ENCODE results near the gene SGPL1. TPM values are rescaled to one million over a fixed set of nuclear protein-coding genes. Genes with fewer than 3 reads are reported as not detected.

SGPL1 gene
- total RNA-seq, 2 experiments from 2014 or later = 14.8 to 17.2 TPM

DNA sequence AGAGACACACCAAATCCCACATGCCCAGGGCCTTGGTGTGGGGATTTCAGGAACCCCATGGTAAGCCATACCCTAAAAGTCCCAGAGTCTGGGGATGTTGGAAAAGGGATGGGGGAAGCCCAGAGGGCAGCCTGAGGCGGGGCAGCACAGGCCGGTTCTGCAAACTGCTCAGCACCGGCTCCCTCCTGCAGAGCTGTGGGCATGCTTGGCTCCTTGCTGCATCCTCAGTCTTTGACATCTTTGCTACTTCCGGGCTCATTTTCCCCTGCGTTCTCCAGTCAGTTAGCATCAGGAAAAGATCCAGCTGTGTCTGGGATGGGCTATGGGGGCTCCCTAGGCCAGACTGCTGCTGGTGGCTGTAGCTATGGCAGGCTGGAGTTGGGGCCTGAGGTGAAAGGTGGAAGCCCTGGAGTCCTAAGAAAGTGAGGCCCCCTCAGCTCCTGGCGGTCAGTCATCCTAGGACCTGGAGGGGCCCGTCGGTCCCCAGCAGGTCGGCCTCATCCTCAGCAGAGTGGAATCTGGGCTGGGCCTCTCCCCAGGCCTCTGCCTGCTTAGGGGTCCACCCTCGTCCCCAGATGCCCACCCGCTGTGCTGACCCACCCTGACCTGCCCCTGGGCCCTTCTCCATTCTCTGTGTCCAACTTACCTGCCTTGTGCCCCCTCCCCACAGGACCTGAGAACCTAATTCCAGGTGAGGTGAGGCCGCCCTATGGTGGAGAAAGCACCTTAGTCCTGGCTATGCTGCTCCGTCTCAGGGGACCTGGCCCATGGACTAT lies 39.9 kb upstream of the SGPL1 start:
- H3K27ac Mint-ChIP-seq = no peak overlapping the region
- no peaks in the 10 kb centered on the region for H3K4me1 Mint-ChIP-seq (ENCODE audit: low read depth)
- H3K4me3 Mint-ChIP-seq = no peak overlapping the region
- no peaks in the 10 kb centered on the region for H3K9me3 Mint-ChIP-seq
- intact Hi-C loops (cut with micrococcal nuclease) = no loop called here
- H3K27me3 Mint-ChIP-seq (ENCODE audit: low read depth) = no peaks in the 10 kb centered on the region
- no peaks in the 10 kb centered on the region for H3K36me3 Mint-ChIP-seq (ENCODE audit: low read depth)
- DNase-seq = no peak
- CTCF ChIA-PET = no interaction called here

DNA sequence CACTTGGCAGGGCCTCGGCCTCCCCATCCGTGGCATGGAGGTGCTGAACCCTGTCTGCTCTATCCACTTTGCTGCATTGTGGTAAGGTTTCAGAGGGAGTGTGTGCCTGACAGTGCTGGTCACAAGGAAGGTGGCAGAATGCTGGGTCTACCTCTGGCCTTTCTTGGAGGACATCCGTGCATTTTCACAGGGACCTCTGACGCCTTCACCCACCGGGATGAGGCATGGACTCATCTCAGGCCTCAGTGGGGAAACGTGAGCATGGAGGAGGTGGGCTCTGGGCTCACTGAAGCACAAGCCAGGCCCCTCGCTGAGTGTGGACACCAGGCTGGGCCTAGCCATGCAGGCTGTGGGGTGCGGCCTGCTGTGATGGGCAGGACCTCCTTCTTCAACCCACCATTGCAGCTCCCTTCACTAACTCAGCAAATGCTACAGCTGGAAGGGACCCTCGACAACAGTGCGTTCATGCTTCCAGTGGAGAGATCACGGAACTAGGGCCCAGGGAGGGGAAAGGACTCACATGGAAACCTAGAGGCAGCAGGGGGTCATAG lies 39.2 kb upstream of the SGPL1 start:
- Mint-ChIP-seq H3K27ac (no peak overlapping the region), H3K36me3 (ENCODE audit: low read depth) (no peaks in the 10 kb centered on the region), H3K9me3 (no peaks in the 10 kb centered on the region), H3K4me1 (ENCODE audit: low read depth) (no peaks in the 10 kb centered on the region), H3K4me3 (no peak overlapping the region), H3K27me3 (ENCODE audit: low read depth) (no peaks in the 10 kb centered on the region)
- no peak for DNase-seq
- CTCF ChIA-PET = no interaction called here
- intact Hi-C loops (cut with micrococcal nuclease) = no loop called here

GRCh38 chr10:70777063-70777875 lies 38.5 kb upstream of the SGPL1 start:
- H3K9me3 Mint-ChIP-seq = no peaks in the 10 kb centered on the region
- H3K36me3 Mint-ChIP-seq (ENCODE audit: low read depth) = no peaks in the 10 kb centered on the region
- no peak overlapping the region for H3K27ac Mint-ChIP-seq
- no peak for DNase-seq
- no peak overlapping the region for H3K4me3 Mint-ChIP-seq
- no peaks in the 10 kb centered on the region for H3K4me1 Mint-ChIP-seq (ENCODE audit: low read depth)
- H3K27me3 Mint-ChIP-seq (ENCODE audit: low read depth) = no peaks in the 10 kb centered on the region
- intact Hi-C loops (cut with micrococcal nuclease) = no loop called here
- CTCF ChIA-PET = interaction anchor here (2.0 kb wide), 1 partner anchor 18 kb away, joined by 8 read pairs; no protein-coding TSS in a partner anchor

- intact Hi-C loops (cut with micrococcal nuclease) = no loop called here
- Mint-ChIP-seq H3K9me3 (no peaks in the 10 kb centered on the region), H3K4me3 (no peak overlapping the region), H3K27me3 (ENCODE audit: low read depth) (peaks cover 2% of the 10 kb centered on the region), H3K27ac (no peak overlapping the region), H3K36me3 (ENCODE audit: low read depth) (no peaks in the 10 kb centered on the region), H3K4me1 (ENCODE audit: low read depth) (no peaks in the 10 kb centered on the region)
- CTCF ChIA-PET = interaction anchor here (2.0 kb wide), 1 partner anchor 19 kb away, joined by 8 read pairs; no protein-coding TSS in a partner anchor
- no peak for DNase-seq
Measured at GRCh38 chr10:70778267-70778924, 37.4 kb upstream of the SGPL1 start.

DNA sequence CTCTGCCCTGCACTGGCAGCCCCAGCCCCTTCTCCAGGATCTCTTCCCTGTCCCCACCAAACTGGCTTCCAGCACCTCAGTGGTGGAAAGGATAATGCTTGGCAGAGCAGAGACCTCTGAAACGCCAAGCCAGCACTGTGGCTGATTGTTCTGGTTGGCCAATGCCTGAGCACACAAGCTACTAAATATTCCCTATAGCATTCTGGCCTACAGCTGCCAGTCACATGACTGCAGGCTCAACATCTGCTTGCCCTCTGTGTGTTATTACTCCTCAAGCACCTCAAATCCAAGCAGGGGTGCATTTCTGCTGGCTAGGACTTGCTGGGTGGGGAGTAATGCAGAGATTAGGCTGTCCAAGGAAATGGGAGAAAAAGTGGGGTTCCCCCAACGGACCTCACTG lies 36.7 kb upstream of the SGPL1 start:
- Mint-ChIP-seq H3K9me3 (no peaks in the 10 kb centered on the region), H3K27ac (no peak overlapping the region), H3K36me3 (ENCODE audit: low read depth) (no peaks in the 10 kb centered on the region), H3K27me3 (ENCODE audit: low read depth) (peaks cover 2% of the 10 kb centered on the region), H3K4me3 (no peak overlapping the region), H3K4me1 (ENCODE audit: low read depth) (no peaks in the 10 kb centered on the region)
- no peak for DNase-seq
- CTCF ChIA-PET = interaction anchor here (2.0 kb wide), 1 partner anchor 20 kb away, joined by 8 read pairs; no protein-coding TSS in a partner anchor
- intact Hi-C loops (cut with micrococcal nuclease) = no loop called here

- CTCF ChIA-PET = no interaction called here
- peaks cover 2% of the 10 kb centered on the region for H3K27me3 Mint-ChIP-seq (ENCODE audit: low read depth)
Measured at GRCh38 chr10:70779511-70780369, 36.0 kb upstream of the SGPL1 start.

GRCh38 chr10:70780370-70780760 lies 35.4 kb upstream of the SGPL1 start:
- CTCF ChIA-PET = no interaction called here
- DNase-seq = no peak
- no peak overlapping the region for H3K27ac Mint-ChIP-seq
- intact Hi-C loops (cut with micrococcal nuclease) = no loop called here
- H3K9me3 Mint-ChIP-seq = no peaks in the 10 kb centered on the region
- H3K4me3 Mint-ChIP-seq = no peak overlapping the region
- no peaks in the 10 kb centered on the region for H3K4me1 Mint-ChIP-seq (ENCODE audit: low read depth)
- no peaks in the 10 kb centered on the region for H3K36me3 Mint-ChIP-seq (ENCODE audit: low read depth)
- H3K27me3 Mint-ChIP-seq (ENCODE audit: low read depth) = peaks cover 2% of the 10 kb centered on the region

More at GRCh38 chr10:70779511-70780369, 36.0 kb upstream of the SGPL1 start:
- no peaks in the 10 kb centered on the region for H3K4me1 Mint-ChIP-seq (ENCODE audit: low read depth)
- H3K9me3 Mint-ChIP-seq = no peaks in the 10 kb centered on the region
- H3K4me3 Mint-ChIP-seq = no peak overlapping the region
- intact Hi-C loops (cut with micrococcal nuclease) = no loop called here
- no peak for DNase-seq
- H3K27ac Mint-ChIP-seq = no peak overlapping the region
- H3K36me3 Mint-ChIP-seq (ENCODE audit: low read depth) = no peaks in the 10 kb centered on the region

DNA sequence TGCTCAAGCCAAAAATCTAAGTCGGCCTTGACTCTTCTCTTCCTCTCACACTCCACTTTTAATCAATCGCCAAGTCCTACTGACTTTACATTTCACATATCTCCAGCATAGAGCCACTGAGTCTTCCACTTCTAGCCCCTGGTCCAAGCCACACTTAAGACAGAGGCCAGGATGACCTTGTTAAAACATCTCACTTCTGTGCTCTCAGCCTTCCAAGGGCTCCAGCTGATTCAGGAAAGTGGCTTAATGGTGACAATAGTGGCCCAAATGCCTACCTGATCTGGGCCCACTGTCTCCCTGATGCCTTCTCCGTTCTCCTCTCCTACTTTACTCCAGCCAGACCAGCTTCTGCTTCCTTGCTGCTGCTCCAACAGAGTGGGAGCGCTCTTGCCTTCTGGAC lies 35.0 kb upstream of the SGPL1 start:
- H3K4me1 Mint-ChIP-seq (ENCODE audit: low read depth) = no peaks in the 10 kb centered on the region
- no peak overlapping the region for H3K4me3 Mint-ChIP-seq
- DNase-seq = no peak
- H3K27ac Mint-ChIP-seq = no peak overlapping the region
- no peaks in the 10 kb centered on the region for H3K36me3 Mint-ChIP-seq (ENCODE audit: low read depth)
- H3K27me3 Mint-ChIP-seq (ENCODE audit: low read depth) = peaks cover 2% of the 10 kb centered on the region
- intact Hi-C loops (cut with micrococcal nuclease) = no loop called here
- CTCF ChIA-PET = no interaction called here
- no peaks in the 10 kb centered on the region for H3K9me3 Mint-ChIP-seq

DNA sequence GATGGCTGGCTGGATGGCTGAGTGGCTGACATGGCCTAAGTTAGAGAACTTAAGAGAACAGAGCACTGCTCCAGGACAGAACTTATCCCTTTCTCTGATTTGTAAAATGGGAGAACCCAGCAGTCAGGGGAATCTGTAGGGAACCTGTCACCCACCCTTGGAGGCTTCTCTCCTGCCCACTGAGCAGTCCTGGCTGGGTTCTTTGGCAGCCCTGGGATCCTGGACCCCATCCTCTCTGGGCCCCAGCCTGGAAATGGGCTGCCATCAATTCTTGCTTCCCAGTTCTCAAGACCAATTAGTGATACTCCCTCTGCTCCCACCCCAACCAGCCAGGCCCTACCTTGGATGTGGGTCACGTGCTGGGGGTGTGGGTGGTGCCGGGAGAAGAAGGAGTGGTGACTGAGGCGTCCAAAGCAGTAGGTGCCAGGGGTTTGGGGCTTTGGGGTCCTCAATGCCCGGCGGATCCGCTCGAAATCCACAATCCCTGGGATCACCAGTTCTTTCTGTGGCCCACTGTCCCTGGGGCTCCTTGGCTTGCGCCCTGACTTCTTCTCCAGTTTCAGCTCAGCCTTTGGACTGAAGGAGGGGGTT lies 34.2 kb upstream of the SGPL1 start:
- peaks cover 1% of the 10 kb centered on the region for H3K4me1 Mint-ChIP-seq (ENCODE audit: low read depth)
- CTCF ChIA-PET = interaction anchor here (1.2 kb wide), 1 partner anchor 223 kb away, joined by 3 read pairs; no protein-coding TSS in a partner anchor
- H3K4me3 Mint-ChIP-seq = no peak overlapping the region
- H3K27me3 Mint-ChIP-seq (ENCODE audit: low read depth) = peaks cover 2% of the 10 kb centered on the region
- DNase-seq = no peak
- H3K27ac Mint-ChIP-seq = no peak overlapping the region
- no peaks in the 10 kb centered on the region for H3K9me3 Mint-ChIP-seq
- H3K36me3 Mint-ChIP-seq (ENCODE audit: low read depth) = no peaks in the 10 kb centered on the region
- intact Hi-C loops (cut with micrococcal nuclease) = no loop called here

DNA sequence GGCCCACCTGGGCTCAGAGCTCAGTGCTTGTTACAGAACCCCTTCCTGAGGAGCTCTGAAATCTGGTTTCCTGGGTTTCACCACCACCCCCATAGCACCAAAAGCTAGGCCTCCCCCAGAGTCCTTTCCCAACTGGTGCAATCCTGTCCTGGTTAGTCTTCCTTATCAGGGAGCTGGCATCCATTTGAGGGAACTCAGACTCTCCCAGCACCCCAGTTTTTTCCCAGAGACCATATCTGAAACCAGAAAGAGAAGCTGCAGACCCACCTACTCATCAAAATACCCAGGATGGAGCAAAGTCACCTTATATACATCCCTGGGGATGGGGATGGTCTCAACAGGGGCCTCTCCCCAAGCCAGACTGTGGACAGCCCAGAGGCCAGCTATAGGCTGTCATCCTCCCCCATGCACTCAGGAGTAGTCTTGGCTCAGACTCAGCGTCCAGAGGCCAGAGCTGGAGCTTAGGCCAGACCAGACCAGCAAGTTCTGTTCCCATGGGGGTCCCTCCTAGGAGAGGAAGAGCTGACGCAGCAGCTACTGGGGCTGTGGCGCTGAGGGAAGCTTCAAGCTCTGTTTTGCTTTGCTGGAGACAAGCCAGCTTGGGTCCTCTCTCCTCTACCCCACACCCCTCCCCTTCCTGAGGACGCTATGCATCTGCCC lies 33.5 kb upstream of the SGPL1 start:
- intact Hi-C loops (cut with micrococcal nuclease) = no loop called here
- CTCF ChIA-PET = interaction anchor here (1.2 kb wide), 1 partner anchor 223 kb away, joined by 3 read pairs; no protein-coding TSS in a partner anchor
- Mint-ChIP-seq H3K27ac (no peak overlapping the region), H3K9me3 (no peaks in the 10 kb centered on the region), H3K27me3 (ENCODE audit: low read depth) (peaks cover 2% of the 10 kb centered on the region), H3K36me3 (ENCODE audit: low read depth) (no peaks in the 10 kb centered on the region), H3K4me1 (ENCODE audit: low read depth) (peaks cover 8% of the 10 kb centered on the region), H3K4me3 (no peak overlapping the region)
- DNase-seq = no peak

All from activated naive CD4-positive, alpha-beta T cell treated with anti-CD3 and anti-CD28 coated beads for 36 hours (primary cell).